ENCODE measurements around the gene SCARB2.
A peak's percentile ranks its signal among the peaks of the same experiment; 100 is the strongest.

Gene SCARB2

DNA sequence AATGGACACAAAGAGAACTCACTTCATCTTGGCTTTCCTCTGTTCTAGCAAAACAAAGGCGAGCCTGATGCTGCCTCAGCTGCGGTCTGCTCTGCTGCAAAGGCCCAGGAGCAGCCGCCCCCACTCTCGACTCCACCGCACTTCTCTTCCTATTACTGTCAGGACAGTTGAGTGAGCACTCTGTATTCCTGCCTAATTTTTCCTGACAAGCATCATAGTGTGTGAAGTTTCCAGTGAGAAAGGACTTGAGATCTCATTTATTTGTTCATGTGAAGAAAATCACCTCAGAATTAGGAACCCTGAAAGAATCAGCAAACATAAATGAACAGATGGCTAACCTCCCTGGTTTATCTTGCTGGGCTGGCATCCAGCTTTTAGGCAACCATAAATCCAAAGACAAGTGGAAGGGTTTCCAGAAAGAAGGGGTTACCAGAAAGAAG is 15.6 kb downstream of the SCARB2 start:
- DNase-seq, result no peak

DNA sequence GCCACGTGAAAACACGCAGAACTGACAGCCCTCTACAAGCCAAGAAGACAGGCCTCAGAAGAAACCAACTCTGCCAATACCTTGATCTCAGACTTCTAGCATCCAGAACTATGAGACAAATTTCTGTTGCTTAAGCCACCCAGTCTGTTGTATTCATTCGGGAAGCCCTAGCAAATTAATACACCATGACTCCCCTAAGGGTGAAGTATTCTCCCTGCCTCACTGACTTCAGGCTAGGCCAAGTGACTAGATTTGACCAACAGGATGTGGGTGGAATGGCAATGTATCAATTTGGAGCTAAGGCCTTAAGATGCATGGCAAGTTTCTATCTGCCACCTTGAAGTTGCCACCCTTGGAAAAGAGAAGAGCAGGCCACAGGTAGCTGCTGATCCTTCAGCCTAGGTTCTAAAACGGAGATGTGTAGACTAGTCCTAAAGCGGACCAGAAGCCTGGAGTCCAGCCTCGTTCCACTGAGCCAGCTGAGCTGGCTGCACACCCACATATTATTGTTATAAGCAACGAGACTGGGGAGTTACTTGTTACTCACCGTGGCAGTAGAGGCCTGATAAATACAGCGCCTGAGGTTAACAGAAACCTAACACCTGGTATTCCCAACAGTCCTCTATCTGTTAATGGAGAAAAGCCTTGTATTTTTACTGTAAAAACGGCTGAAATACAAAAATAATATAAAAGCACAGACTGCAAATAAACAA is 16.4 kb downstream of the SCARB2 start:
- DNase-seq, result no peak

DNA sequence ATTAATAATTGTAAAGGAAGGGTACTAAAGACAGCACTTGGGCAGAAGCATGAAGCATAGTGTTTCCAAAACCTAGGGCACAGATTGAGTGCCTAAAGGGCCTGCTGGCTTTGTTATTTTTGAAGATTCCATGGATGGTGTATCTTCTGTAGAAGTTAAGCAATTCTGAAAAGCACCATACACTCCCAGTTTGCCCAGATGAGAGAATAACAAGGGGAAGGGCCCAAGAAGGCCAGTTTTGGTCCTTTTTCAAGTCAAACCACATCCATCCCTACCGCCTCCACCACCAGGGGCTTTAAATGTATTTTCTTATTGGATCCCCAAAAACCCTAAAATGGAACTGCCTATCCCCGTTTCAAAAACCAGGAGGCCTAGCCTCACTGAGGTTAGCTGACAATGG is 17.2 kb downstream of the SCARB2 start:
- DNase-seq, result no peak

DNA sequence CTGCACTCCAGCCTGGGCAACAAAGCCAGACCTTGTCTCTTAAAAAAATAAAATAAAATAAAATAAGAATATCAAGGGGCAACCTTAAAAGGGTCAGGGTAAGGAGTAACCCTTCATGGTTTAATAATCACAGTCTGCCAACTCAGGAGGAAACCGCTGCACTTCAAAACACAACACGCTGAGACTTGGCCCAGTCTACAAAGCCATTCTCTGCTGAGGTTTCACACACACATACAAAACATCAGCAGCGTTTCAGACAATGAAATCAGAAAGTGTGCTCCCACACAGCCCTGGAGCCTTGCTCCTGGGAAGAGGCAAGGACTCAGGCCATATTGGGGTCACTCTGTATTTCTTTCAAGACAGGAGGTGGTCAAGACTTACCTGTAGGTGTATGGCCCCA is 18.3 kb downstream of the SCARB2 start:
- DNase-seq, result no peak

DNA sequence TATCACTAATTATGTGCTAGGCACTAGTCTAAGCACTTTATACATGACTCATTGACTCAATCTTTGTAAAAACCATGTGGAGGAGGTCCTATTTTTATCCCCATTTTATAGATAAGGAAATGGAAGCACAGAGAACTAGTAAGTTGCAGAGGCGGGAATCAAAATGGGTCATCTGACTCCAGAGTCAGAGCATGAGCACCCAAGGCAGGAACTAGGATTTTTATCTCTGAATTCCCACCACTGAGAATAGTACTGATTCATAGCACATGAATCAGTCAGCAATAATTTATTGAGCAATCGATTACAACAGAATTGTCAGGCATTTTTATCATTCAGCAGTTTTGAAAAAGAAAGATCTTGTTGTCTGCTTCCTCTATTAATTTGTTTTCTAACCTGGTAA is 19.3 kb downstream of the SCARB2 start:
- peak; percentile 2 for DNase-seq

DNA sequence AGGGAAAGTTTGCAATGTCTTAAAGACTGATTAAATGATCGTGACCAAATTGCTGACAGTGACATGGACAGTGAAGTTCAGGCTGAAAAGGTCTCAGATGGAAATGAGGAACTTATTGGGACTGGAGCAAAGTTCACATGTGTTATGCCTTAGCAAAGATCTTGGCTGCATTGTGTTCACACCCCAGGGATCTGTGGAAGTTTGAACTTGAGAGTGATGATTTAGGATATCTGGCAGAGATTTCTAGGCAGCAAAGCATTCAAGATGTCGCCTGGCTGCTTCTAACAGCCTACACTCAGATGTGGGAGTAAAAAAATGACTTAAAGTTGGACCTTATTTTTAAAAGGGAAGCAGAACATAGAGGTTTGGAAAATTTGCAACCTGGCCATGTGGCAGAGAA is 21.4 kb downstream of the SCARB2 start:
- no peak for DNase-seq

GRCh38 chr4:76188557-76188956 is 25.1 kb downstream of the SCARB2 start:
- DNase-seq, result no peak

DNA sequence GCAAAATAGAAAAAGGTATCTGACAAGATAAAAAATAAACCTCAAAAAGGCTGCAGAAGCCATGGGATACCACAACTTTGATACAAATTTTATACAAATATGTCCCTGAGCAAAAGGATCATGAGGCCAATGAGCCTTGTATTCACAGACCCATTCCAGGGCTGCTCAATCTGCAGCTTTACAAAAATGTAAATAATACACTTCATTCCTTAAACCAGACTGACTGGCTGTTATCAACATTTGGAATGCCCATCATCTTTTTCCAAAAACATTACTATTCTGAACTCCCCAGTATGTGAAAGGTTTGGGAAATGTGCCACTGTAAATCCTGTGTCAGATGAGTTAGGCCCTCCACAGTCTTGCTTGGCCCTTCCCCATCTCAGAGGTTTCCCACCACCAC is 25.5 kb downstream of the SCARB2 start:
- DNase-seq, result no peak

DNA sequence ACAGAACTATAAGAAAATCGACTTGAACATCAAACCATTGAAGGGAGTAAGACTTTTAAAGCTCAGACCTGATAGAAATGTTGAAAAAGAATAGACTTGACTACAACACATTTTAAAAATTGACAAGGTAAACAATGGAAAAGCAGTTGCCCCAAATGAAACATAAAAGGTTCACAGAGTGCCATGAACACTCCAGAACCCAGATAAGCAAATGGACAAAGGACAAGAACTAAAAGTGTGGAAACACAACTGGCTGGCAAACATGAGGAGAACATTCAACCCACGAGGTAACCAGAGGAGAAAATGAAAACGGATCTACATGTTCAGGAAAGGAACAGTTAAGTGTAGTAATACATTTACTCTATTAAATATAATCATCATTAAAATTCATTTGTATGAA is 26.5 kb downstream of the SCARB2 start:
- no peak for DNase-seq

- DNase-seq, result no peak
Observed at GRCh38 chr4:76182463-76182862, 31.2 kb downstream of the SCARB2 start.

GRCh38 chr4:76179398-76180318 is 34.0 kb downstream of the SCARB2 start:
- DNase-seq, result peak; percentile 39

DNA sequence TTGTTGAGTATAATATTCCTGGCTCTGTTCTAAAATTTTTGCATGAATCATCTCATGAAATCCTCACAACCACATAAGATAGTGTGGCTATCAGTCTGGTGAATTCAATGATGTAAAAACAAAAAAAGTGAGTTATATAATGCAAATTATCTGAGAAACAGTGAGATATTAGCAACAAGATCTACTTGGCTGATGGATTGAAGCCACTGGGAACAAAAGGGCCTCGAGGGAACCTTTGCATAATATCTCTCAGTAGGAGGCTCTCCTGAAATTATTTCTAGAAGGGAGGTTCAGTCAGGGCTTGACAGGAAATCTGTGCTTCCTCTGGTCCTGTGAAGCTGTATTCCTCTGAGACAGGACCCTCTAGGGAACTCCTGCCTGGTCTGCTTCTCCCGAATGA is 35.3 kb downstream of the SCARB2 start:
- no peak for DNase-seq

- DNase-seq, result no peak
Observed at GRCh38 chr4:76177709-76178108, 35.9 kb downstream of the SCARB2 start.

DNA sequence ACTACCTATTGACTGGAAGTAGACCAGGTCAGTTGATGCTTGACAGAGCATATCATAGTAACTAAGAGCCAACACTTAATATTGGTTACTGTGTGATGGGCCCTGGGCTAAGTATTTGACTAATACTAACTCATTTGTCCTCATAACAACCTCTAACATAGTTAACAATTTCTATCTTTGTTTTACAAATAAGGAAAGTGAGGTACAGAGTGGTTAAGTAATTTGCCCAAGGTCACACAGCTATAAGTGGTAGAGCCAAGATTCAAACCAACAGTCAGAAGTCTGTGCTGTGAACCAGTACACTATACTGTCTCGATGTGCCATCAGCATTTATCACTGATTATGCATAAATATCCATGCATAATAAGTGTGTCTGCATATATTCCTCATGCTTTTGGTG is 38.3 kb downstream of the SCARB2 start:
- no peak for DNase-seq

DNA sequence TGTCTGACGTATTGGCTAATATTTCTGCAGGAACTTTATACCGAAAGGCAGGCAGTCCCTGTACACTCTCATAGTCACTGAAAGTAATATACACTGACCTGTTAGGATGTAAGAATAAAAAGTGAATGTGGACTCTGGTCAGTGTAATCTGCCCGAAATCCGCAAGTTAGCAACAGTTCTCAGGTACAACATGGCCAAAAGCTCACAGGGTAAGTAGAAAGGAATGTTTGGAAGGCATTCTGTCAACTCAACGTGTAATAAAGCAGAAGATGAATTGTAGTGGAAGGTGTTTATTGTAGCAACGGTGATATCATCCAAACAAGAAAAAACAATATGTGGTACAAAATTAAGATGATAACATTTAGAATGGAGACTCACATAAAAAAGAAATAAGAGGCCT is 39.4 kb downstream of the SCARB2 start:
- no peak for DNase-seq

DNA sequence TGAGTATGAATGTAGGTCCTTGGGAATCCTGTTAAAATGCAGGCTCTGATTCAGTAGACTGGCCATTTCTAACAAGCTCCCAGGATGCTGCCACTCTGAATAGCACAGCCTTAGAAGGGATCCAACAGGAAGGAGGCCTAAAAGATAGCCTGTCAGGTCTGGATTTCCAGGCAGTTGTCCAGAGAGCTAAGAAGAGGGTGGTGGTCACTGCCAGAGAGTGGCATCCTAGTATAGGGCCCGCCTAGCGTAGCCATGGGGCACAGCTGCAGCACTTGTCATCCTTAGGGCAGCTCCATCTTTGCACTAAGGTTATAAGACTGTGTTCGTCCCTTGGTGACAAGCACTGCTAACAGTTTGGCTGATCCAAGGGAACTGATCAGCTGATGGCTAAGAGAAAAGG is 44.9 kb downstream of the SCARB2 start:
- no peak for DNase-seq

DNA sequence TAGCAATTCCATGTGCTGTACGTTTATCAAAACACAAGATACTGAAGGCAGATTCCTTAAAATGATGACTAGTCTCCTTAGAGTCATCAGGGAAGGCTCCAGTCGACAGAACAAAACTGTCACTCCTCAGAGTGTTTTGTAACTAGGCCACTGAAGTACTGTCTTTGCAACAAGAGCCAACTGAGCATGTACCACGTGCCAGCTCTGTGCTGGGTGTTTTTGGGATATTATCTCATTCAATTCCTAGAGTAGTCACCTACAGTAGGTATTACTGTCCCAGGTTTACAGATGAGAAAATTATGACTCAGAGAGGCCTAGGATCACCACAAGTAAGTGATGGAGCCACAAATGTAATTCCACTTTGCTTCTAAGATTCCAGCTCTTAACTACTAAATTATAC is 47.1 kb downstream of the SCARB2 start:
- DNase-seq, result no peak

DNA sequence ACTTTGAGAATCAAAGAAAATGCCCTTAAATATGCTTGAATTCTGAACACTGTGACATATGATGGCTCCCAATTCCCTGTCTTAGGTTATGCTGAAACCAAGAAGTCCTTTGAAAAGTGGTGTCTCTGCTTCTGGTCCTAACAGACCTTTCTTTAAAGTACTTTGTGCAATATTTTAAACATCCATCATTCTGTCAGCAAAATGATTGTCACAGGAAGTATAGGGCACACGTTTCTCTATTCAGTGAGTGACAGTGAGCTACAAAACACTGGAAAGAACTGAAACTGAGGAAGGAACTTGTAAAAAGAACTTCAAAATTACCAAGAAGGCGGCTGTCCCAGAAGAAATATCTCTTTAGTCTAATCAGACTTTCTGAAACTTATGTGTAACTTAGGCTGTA is 53.3 kb downstream of the SCARB2 start:
- no peak for DNase-seq

DNA sequence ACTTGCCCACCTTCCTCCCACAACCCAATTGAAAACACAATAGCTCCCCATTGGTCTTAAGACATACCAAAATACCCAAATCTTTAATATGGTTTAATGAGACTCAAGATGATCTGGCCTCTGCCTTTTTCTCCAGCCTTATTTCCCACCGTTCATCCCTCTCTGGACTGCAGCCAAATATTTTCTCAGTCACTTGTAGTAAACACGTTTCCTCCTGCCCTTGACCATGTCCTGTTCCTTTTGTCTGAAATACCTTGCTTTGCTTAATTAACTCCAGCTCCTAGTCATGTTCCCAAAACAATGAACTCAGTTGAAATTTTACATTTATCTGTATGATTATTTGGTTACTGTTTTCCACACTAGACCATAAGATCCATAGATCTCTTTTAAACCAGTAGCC is 57.0 kb downstream of the SCARB2 start:
- no peak for DNase-seq

DNA sequence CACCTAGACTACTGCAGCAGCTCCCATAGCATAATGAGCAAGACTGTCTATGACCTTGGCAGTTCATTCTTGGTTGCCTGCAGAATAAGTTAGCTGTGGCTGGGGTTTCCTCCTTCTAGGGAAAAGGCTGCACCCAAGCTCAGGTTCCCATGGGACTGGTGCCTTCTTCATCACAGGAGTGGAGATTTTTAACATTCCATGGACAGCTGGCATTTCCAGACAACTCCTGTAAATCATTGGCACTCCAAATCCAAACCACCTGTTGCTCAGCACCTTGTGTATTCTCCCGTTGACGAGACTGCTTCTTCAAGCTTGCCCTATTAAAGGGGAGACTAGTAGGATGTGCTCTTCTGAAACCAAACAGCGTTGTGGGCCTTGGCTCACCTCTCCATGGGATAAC is 57.6 kb downstream of the SCARB2 start:
- no peak for DNase-seq

GRCh38 chr4:76153356-76153755 is 60.3 kb downstream of the SCARB2 start:
- no peak for DNase-seq

DNA sequence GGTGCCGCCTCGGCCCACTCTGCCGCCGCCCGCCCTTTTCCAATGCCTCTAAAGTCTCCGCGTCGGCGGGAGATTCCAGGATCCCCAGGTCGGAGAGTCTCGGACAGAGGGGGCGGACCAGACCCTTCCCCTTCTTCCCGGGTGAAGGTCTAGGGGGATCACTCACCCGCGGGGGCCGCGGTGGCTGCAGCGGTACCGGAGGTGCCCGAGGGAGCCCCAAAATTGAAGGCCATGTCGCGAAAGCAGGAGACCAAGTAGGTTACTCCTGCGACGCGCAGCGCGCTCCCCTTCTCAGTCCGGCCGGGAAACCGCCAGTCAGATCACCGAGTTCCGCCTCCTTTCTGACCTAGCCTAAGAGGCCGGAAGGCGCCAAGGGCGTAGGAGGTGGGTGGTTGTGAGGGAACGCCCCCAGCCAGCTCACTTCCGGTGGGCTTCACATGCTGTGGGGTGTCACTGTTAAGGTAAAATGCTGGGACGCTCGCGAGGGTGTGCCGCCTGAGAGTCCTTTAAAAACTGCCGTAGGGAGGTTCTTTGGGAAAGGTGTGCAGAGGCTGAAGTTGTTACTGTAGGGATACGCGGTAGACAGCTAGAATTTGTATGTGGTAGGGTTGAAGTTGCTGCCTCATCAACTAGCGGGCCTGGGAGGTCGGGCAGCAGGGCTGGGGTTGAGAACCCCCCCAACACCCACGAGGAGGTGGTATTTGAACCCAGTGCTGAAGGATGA is 65.3 kb downstream of the SCARB2 start, which contains the start of gene NUP54:
Gene NUP54, minus strand, starts transcription at position 256 of the 724 bp plus-strand sequence. Its CDS starts 23 bp downstream, at position 233.
- DNase-seq, result peak; percentile 81

DNA sequence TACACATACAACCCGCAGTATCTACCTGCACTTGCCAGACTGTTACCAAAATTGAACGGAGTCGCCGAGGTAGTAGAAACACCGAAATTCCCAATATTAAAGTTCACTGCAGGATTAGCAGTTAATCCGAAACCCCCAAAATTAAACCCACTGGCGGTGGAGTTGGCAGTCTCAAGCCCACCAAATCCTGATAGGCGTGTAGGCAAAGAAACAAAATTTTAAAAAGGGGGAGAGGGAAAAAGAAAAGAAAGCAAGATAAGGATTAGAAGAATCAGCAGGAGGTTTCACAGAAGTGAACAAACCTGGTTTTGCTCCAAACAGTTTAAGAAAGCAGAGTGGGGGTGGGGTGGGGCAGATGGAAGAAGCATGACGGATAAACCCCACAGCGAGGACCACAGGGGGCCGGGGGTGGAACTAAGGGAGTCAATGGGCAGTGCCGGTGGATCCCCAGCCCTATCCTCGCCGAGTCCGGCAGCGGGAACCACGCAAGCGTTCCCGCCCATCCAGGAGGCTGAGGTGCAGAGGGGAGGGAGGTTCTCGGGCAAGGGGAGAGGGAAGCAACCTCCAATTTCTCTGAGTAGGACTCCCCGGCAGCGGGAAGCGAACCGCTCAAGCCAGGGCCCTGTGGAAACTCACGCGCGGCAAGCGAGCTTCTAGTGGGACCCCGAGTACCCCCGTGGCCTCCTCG is 66.0 kb downstream of the SCARB2 start:
- DNase-seq, result peak; percentile 58

Measured in T1000 (cell line).